Duodenal mucosa (tissue), 2 donors: Measurements from ENCODE around the gene MLLT3.

Experiments
- H3K27ac ChIP-seq: one replicate; pipeline ENCODE4 v1.7.0; 2013; ENCODE audit warnings: low read depth, low read length
- H3K27me3 ChIP-seq, 2 donors: one replicate each; pipeline ENCODE4 v1.7.0; 2013; ENCODE audit warnings: low read length in 2 of 2, control low read depth in 1 of 2; ENCODE audit not compliant: insufficient read depth in 2 of 2, control insufficient read depth in 1 of 2
- H3K36me3 ChIP-seq, 2 donors: one replicate each; pipeline ENCODE4 v1.7.0; 2013; ENCODE audit warnings: low read length in 2 of 2, control low read depth in 1 of 2; ENCODE audit not compliant: insufficient read depth in 2 of 2, control insufficient read depth in 1 of 2
- H3K4me1 ChIP-seq, 2 donors: one replicate each; pipeline ENCODE4 v1.7.0; 2013; ENCODE audit warnings: low read length in 2 of 2, control low read depth in 1 of 2; ENCODE audit not compliant: insufficient read depth in 2 of 2, control insufficient read depth in 1 of 2
- H3K4me3 ChIP-seq, 2 donors: one replicate each; pipeline ENCODE4 v1.7.0; 2013; ENCODE audit warnings: low read length in 2 of 2, low read depth in 1 of 2
- H3K9ac ChIP-seq, 2 donors: one replicate each; pipeline ENCODE4 v1.7.0; 2013; ENCODE audit warnings: low read length in 2 of 2, low read depth in 1 of 2
- H3K9me3 ChIP-seq, 2 donors: one replicate each; pipeline ENCODE4 v1.7.0; 2013; ENCODE audit warnings: low read length in 2 of 2, control low read depth in 1 of 2; ENCODE audit not compliant: control insufficient read depth in 1 of 2

MLLT3 gene

GRCh38 chr9:20398536-20399338, 223.6 kb downstream of the MLLT3 start:
- Histone ChIP-seq H3K9me3 (no peaks in the 10 kb centered on the region), H3K9ac (no peak overlapping the region), H3K27ac (no peak overlapping the region), H3K27me3 (no peaks in the 10 kb centered on the region), H3K4me3 (no peak overlapping the region), H3K4me1 (no peaks in the 10 kb centered on the region), H3K36me3 (no peaks in the 10 kb centered on the region)

DNA sequence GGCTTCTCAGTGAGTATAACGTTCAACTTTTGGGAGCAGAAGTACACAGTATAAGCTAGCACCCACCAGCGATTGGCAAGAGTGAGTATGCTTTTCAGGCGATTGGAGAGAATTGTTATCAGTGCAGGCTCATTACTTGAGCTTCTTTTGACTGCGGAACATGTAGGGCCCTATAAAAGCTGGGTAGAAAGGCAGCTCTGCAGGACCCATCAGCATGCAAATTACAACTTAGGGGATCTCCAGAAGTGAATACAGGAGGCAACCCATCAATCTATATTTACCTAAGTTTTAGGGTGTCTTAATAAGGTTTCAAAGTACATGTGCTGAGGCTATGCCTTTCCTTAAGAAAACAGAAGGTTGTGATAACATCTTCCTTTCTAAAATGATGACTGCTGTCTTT, 225.0 kb downstream of the MLLT3 start:
- Histone ChIP-seq H3K27ac (no peak overlapping the region), H3K36me3 (no peaks in the 10 kb centered on the region), H3K4me3 (no peak overlapping the region), H3K9ac (no peak overlapping the region), H3K4me1 (no peaks in the 10 kb centered on the region), H3K9me3 (no peaks in the 10 kb centered on the region), H3K27me3 (no peaks in the 10 kb centered on the region)

GRCh38 chr9:20396509-20396908, 225.8 kb downstream of the MLLT3 start:
- H3K9me3 ChIP-seq = no peaks in the 10 kb centered on the region
- no peaks in the 10 kb centered on the region for H3K36me3 ChIP-seq
- no peaks in the 10 kb centered on the region for H3K27me3 ChIP-seq
- no peak overlapping the region for H3K9ac ChIP-seq
- no peak overlapping the region for H3K4me3 ChIP-seq
- H3K4me1 ChIP-seq = no peaks in the 10 kb centered on the region
- H3K27ac ChIP-seq = no peak overlapping the region

DNA sequence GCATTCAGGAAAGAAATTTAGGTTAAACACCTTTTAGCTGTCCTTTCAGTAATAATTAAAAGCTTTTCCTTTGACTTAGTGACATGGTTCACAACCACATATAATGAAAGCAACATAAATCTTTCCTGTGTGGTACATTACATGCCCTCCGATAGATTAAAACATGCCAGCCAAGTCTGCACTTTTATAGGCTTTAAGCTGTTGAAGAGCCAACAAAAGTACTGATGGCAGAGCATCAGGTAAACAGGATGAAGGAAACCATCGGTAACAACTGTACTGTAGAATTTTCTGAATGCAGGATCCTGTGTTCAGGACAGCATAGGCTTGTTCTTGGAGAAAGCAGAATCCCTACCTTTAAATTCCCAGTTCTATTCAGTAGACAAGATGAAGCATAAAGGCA, 226.6 kb downstream of the MLLT3 start:
- peaks cover 0 to 3% of the 10 kb centered on the region in 2 donors for H3K4me1 ChIP-seq
- no peaks in the 10 kb centered on the region for H3K36me3 ChIP-seq
- no peaks in the 10 kb centered on the region for H3K9me3 ChIP-seq
- no peak overlapping the region for H3K4me3 ChIP-seq
- H3K9ac ChIP-seq = no peak overlapping the region
- no peaks in the 10 kb centered on the region for H3K27me3 ChIP-seq
- no peak overlapping the region for H3K27ac ChIP-seq

DNA sequence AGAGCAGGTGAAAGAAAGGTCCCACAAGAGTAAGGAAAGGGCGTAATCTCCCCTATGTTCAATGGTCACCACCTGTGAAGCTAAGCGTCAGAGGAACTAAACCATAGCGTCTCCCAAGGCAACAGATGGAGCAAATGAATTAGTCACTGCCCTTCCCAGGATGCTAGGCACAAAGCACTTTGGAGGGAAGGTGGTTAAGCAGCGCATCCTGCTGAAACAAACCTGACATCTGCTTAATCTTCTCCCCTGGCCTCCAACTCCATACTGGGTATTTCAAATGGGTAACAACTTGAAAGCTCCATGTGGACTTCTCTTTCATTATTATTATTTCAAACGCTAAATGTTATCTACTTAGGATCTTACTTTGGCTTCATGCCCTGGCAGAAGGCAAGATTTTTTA, 227.3 kb downstream of the MLLT3 start:
- Histone ChIP-seq H3K27me3 (no peaks in the 10 kb centered on the region), H3K36me3 (no peaks in the 10 kb centered on the region), H3K9ac (no peak overlapping the region), H3K9me3 (no peaks in the 10 kb centered on the region), H3K27ac (no peak overlapping the region), H3K4me1 (peaks cover 0 to 3% of the 10 kb centered on the region in 2 donors), H3K4me3 (no peak overlapping the region)

DNA sequence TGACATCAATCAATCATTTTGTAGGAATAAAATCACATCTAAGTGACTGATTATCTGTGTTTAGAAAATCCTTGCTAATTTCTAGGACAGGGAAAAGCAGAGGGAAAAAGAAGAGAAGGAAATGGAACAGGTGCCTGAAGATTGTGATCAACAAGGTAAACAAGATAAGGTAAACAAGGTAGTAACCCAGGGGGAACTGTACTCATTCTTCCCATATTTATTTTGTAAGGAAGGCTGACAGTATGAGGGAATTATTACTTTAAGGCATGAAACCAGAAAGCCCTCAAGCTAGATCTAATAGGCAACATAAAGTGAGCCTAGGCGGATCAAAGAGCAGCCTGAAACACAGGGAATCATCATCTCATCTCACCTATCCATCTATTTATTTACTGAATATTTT, 231.1 kb downstream of the MLLT3 start:
- Histone ChIP-seq H3K4me1 (peaks cover 0 to 3% of the 10 kb centered on the region in 2 donors), H3K9ac (no peak overlapping the region), H3K4me3 (no peak overlapping the region), H3K27ac (no peak overlapping the region), H3K9me3 (no peaks in the 10 kb centered on the region), H3K27me3 (no peaks in the 10 kb centered on the region), H3K36me3 (no peaks in the 10 kb centered on the region)

GRCh38 chr9:20390400-20390799, 231.9 kb downstream of the MLLT3 start:
- Histone ChIP-seq H3K27ac (no peak overlapping the region), H3K4me1 (peaks cover 0 to 3% of the 10 kb centered on the region in 2 donors), H3K4me3 (no peak overlapping the region), H3K9me3 (no peaks in the 10 kb centered on the region), H3K27me3 (no peaks in the 10 kb centered on the region), H3K36me3 (no peaks in the 10 kb centered on the region), H3K9ac (no peak overlapping the region)

DNA sequence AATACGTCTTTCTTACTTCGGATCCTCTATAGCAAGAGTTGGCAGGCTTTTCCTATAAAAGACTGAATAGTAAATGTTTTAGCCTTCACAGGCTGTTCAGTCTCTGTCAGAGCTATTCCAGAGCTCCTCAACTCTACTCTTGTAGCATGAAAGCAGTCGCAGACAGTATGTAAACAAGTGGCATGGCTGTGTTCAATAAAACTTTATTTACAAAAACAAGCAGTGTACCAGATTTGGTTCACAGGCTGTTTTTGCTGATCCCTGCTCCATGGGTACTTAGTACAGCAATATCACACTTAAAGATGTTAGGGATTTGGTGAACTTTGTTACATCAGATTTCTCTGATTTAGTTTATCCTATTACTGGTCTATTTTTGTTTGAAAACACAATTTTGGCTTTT, 235.2 kb downstream of the MLLT3 start:
- Histone ChIP-seq H3K27ac (no peak overlapping the region), H3K9me3 (no peaks in the 10 kb centered on the region), H3K9ac (no peak overlapping the region), H3K4me1 (peaks cover 0 to 3% of the 10 kb centered on the region in 2 donors), H3K4me3 (no peak overlapping the region), H3K27me3 (no peaks in the 10 kb centered on the region), H3K36me3 (no peaks in the 10 kb centered on the region)

GRCh38 chr9:20384642-20385041, 237.7 kb downstream of the MLLT3 start:
- Histone ChIP-seq H3K4me1 (no peaks in the 10 kb centered on the region), H3K9me3 (no peaks in the 10 kb centered on the region), H3K4me3 (no peak overlapping the region), H3K9ac (no peak overlapping the region), H3K36me3 (no peaks in the 10 kb centered on the region), H3K27ac (no peak overlapping the region), H3K27me3 (no peaks in the 10 kb centered on the region)

GRCh38 chr9:20382460-20383071, 239.7 kb downstream of the MLLT3 start:
- Histone ChIP-seq H3K4me3 (no peak overlapping the region), H3K36me3 (no peaks in the 10 kb centered on the region), H3K27ac (no peak overlapping the region), H3K4me1 (no peaks in the 10 kb centered on the region), H3K27me3 (no peaks in the 10 kb centered on the region), H3K9me3 (no peaks in the 10 kb centered on the region), H3K9ac (no peak overlapping the region)
